Activated CD4-positive, alpha-beta memory T cell treated with anti-CD3 and anti-CD28 coated beads for 36 hours (primary cell): ENCODE measurements around the gene MUSK. TPM values are rescaled to one million over a fixed set of nuclear protein-coding genes. Genes with fewer than 3 reads are reported as not detected.

ENCODE experiments used
- CTCF ChIA-PET: fragments of 350-600 bp; sonication (Branson Sonifier 250); formaldehyde crosslinking; loops from one replicate; lab custom pipeline; 2021; ENCODE audit warnings: antibody characterized with exemption, inconsistent platforms; lab: Charles Lee
- POLR2A ChIA-PET: fragments of 350-600 bp; sonication (Branson Sonifier 250); formaldehyde crosslinking; loops from one replicate; lab custom pipeline; 2021; ENCODE audit warnings: antibody characterized with exemption; lab: Charles Lee
- DNase-seq: peaks from one replicate; pipeline ENCODE4 v3.0.0-alpha.2; 2020
- H3K27ac Mint-ChIP-seq: one replicate; pipeline ENCODE4 v1.8.0; 2021; ENCODE audit warnings: mixed read lengths
- H3K27me3 Mint-ChIP-seq: one replicate; pipeline ENCODE4 v1.8.0; 2021; ENCODE audit warnings: mixed read lengths
- H3K36me3 Mint-ChIP-seq: one replicate; pipeline ENCODE4 v1.8.0; 2021; ENCODE audit warnings: mixed read lengths
- H3K4me1 Mint-ChIP-seq: one replicate; pipeline ENCODE4 v1.8.0; 2021; ENCODE audit warnings: low read depth, mixed read lengths
- H3K4me3 Mint-ChIP-seq: one replicate; pipeline ENCODE4 v1.8.0; 2021; ENCODE audit warnings: mild to moderate bottlenecking, mixed read lengths
- H3K9me3 Mint-ChIP-seq: one replicate; pipeline ENCODE4 v1.8.0; 2021; ENCODE audit warnings: mixed read lengths
- intact Hi-C: fragments of 100-400 bp; cut with micrococcal nuclease; formaldehyde crosslinking; loops from one replicate; pipeline ENCODE4 v1.15.1; 2023
- total RNA-seq, 2 experiments: library from RNA; stranded (reverse); gene quantifications; one replicate each; pipeline ENCODE4 v1.2.3, GENCODE V29; 2021

The MUSK gene
- total RNA-seq, 2 experiments from 2014 or later: not detected

DNA sequence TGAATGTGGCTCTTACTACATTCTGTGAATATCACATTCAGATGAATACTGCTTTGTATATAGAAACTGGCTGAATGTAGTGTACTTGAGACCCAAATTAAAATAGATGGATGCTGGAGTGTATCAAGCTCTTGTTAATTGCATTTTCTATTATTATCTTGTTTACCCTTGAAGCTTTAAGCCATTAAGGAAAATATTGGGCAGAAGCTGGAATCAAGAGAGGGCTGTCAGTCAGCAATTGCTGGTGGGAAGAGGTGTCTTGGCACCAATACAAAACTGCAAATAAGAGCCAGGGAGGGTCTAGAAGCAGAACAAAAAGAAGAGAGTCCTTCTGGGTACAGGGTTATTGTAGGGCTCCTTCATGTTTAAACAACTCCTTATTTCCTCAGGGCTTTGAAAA is 38.8 kb downstream of the MUSK start:
- CTCF ChIA-PET: no interaction called here
- Mint-ChIP-seq H3K36me3 (no peaks in the 10 kb centered on the region), H3K4me3 (no peak overlapping the region), H3K9me3 (no peaks in the 10 kb centered on the region), H3K27me3 (no peaks in the 10 kb centered on the region), H3K27ac (no peak overlapping the region), H3K4me1 (no peaks in the 10 kb centered on the region)
- no peak for DNase-seq
- POLR2A ChIA-PET: no interaction called here
- intact Hi-C loops: no loop called here

GRCh38 chr9:110710420-110710819 is 41.8 kb downstream of the MUSK start:
- intact Hi-C loops: no loop called here
- DNase-seq: no peak
- no peaks in the 10 kb centered on the region for H3K4me1 Mint-ChIP-seq
- H3K4me3 Mint-ChIP-seq: no peak overlapping the region
- no peaks in the 10 kb centered on the region for H3K27me3 Mint-ChIP-seq
- H3K36me3 Mint-ChIP-seq: no peaks in the 10 kb centered on the region
- POLR2A ChIA-PET: no interaction called here
- H3K27ac Mint-ChIP-seq: no peak overlapping the region
- CTCF ChIA-PET: no interaction called here
- no peaks in the 10 kb centered on the region for H3K9me3 Mint-ChIP-seq

- intact Hi-C loops: no loop called here
- H3K36me3 Mint-ChIP-seq: no peaks in the 10 kb centered on the region
- POLR2A ChIA-PET: no interaction called here
- H3K27ac Mint-ChIP-seq: no peak overlapping the region
- no peaks in the 10 kb centered on the region for H3K27me3 Mint-ChIP-seq
- CTCF ChIA-PET: no interaction called here
- H3K4me1 Mint-ChIP-seq: no peaks in the 10 kb centered on the region
- H3K4me3 Mint-ChIP-seq: no peak overlapping the region
- no peak for DNase-seq
- no peaks in the 10 kb centered on the region for H3K9me3 Mint-ChIP-seq
Observed at GRCh38 chr9:110712955-110713354, 44.4 kb downstream of the MUSK start.

DNA sequence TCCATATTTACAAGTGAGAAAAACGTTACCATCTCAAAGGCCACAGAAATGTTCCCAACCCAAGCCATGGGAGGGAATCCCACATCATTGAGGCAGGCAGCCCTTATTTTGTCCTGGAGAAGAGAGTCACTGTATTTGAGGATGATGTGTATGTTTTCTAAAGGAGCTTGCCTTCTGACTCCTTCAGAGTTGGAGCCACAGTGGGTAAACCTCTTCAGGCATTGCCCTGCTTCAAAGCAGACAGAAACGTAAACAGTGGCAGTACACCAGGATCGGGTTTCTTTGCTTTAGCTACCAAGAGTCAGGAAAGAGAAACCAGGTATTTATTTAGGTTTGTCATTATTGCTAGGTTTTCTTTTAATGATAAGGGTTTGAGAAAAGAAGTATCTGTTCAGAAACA is 45.7 kb downstream of the MUSK start:
- ChIA-PET POLR2A (no interaction called here), CTCF (no interaction called here)
- Mint-ChIP-seq H3K4me3 (no peak overlapping the region), H3K36me3 (no peaks in the 10 kb centered on the region), H3K4me1 (no peaks in the 10 kb centered on the region), H3K27me3 (no peaks in the 10 kb centered on the region), H3K9me3 (peaks cover 4% of the 10 kb centered on the region), H3K27ac (no peak overlapping the region)
- intact Hi-C loops: no loop called here
- DNase-seq: no peak

- ChIA-PET CTCF (interaction anchor here (0.8 kb wide), 1 partner anchor 9 kb away, joined by 3 read pairs; no protein-coding TSS in a partner anchor), POLR2A (no interaction called here)
- Mint-ChIP-seq H3K4me1 (no peaks in the 10 kb centered on the region), H3K27ac (no peak overlapping the region), H3K4me3 (no peak overlapping the region), H3K36me3 (no peaks in the 10 kb centered on the region), H3K9me3 (peaks cover 4% of the 10 kb centered on the region), H3K27me3 (no peaks in the 10 kb centered on the region)
- intact Hi-C loops: no loop called here
- DNase-seq: no peak
Observed at GRCh38 chr9:110728058-110728457, 59.5 kb downstream of the MUSK start.

- intact Hi-C loops: no loop called here
- POLR2A ChIA-PET: no interaction called here
- Mint-ChIP-seq H3K27me3 (no peaks in the 10 kb centered on the region), H3K4me1 (no peaks in the 10 kb centered on the region), H3K27ac (no peak overlapping the region), H3K4me3 (no peak overlapping the region), H3K36me3 (no peaks in the 10 kb centered on the region), H3K9me3 (peaks cover 4% of the 10 kb centered on the region)
- CTCF ChIA-PET: no interaction called here
- DNase-seq: no peak
Observed at GRCh38 chr9:110729641-110730040, 61.0 kb downstream of the MUSK start.

- ChIA-PET CTCF (no interaction called here), POLR2A (no interaction called here)
- H3K27ac Mint-ChIP-seq: no peak overlapping the region
- H3K27me3 Mint-ChIP-seq: no peaks in the 10 kb centered on the region
- no peak overlapping the region for H3K4me3 Mint-ChIP-seq
- H3K4me1 Mint-ChIP-seq: no peaks in the 10 kb centered on the region
- intact Hi-C loops: no loop called here
- peaks cover 7% of the 10 kb centered on the region for H3K9me3 Mint-ChIP-seq
- no peak for DNase-seq
- H3K36me3 Mint-ChIP-seq: no peaks in the 10 kb centered on the region
Observed at GRCh38 chr9:110731437-110732028, 62.9 kb downstream of the MUSK start.

DNA sequence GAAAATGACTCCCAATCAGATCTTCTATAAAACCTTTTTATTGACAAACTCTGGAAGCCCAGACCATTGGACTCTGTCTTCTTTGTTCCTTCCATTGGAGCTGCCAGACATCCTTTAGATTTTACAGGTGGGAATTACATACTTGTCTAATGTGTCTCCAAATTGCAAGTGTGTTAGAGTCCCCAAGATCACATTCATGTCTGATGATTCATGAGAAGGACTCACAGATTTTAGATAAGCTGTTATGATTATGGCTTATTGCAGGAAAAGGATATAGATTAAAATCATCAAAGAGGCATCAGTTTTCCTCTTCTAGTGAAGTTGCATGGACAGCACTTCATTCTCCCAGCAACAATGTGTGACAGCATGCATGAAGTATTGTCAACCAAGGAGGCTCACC is 70.4 kb downstream of the MUSK start:
- no peaks in the 10 kb centered on the region for H3K4me1 Mint-ChIP-seq
- H3K36me3 Mint-ChIP-seq: no peaks in the 10 kb centered on the region
- no peak overlapping the region for H3K27ac Mint-ChIP-seq
- ChIA-PET CTCF (no interaction called here), POLR2A (no interaction called here)
- H3K4me3 Mint-ChIP-seq: no peak overlapping the region
- peaks cover 2% of the 10 kb centered on the region for H3K9me3 Mint-ChIP-seq
- no peak for DNase-seq
- no peaks in the 10 kb centered on the region for H3K27me3 Mint-ChIP-seq
- intact Hi-C loops: no loop called here

DNA sequence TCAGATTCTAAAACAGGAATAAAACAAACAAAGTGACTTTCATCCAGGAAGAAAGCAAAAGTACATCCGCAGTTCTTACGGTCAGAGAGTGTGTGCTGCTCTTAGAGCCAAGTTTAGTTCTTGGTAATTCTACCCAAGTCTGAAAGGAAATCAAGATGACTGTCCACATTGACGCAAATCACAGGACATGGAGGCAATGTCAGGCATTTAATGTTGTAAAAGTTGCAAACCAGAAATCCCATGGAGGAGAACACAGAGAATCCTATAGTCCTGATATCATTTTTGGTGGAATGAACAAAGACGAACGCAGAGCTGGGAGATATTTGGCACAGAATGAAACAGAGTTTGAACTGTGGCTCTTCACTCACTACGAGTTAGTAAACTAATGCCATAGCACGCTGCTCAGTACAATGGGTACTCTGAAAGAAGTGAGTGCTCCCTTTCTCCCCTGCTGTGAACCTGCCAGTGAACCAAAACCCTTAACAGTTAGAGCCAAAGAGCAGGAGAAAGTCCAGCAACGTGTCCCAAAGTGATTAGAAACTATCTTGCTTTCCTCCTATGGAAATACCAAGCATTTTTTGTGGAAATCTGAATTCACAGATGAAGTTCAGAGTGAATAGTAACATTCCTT is 74.3 kb downstream of the MUSK start:
- ChIA-PET POLR2A (no interaction called here), CTCF (no interaction called here)
- intact Hi-C loops: no loop called here
- no peaks in the 10 kb centered on the region for H3K4me1 Mint-ChIP-seq
- H3K27ac Mint-ChIP-seq: no peak overlapping the region
- no peak for DNase-seq
- H3K4me3 Mint-ChIP-seq: no peak overlapping the region
- H3K27me3 Mint-ChIP-seq: no peaks in the 10 kb centered on the region
- no peaks in the 10 kb centered on the region for H3K9me3 Mint-ChIP-seq
- no peaks in the 10 kb centered on the region for H3K36me3 Mint-ChIP-seq

GRCh38 chr9:110744715-110745384 is 76.3 kb downstream of the MUSK start:
- H3K27ac Mint-ChIP-seq: no peak overlapping the region
- CTCF ChIA-PET: no interaction called here
- intact Hi-C loops: no loop called here
- H3K4me1 Mint-ChIP-seq: no peaks in the 10 kb centered on the region
- no peaks in the 10 kb centered on the region for H3K36me3 Mint-ChIP-seq
- POLR2A ChIA-PET: no interaction called here
- no peaks in the 10 kb centered on the region for H3K27me3 Mint-ChIP-seq
- H3K4me3 Mint-ChIP-seq: no peak overlapping the region
- no peaks in the 10 kb centered on the region for H3K9me3 Mint-ChIP-seq
- DNase-seq: no peak

GRCh38 chr9:110745676-110746075 is 77.1 kb downstream of the MUSK start:
- DNase-seq: no peak
- no peak overlapping the region for H3K27ac Mint-ChIP-seq
- CTCF ChIA-PET: no interaction called here
- H3K36me3 Mint-ChIP-seq: no peaks in the 10 kb centered on the region
- no peak overlapping the region for H3K4me3 Mint-ChIP-seq
- no peaks in the 10 kb centered on the region for H3K9me3 Mint-ChIP-seq
- H3K27me3 Mint-ChIP-seq: no peaks in the 10 kb centered on the region
- H3K4me1 Mint-ChIP-seq: no peaks in the 10 kb centered on the region
- POLR2A ChIA-PET: no interaction called here
- intact Hi-C loops: no loop called here

DNA sequence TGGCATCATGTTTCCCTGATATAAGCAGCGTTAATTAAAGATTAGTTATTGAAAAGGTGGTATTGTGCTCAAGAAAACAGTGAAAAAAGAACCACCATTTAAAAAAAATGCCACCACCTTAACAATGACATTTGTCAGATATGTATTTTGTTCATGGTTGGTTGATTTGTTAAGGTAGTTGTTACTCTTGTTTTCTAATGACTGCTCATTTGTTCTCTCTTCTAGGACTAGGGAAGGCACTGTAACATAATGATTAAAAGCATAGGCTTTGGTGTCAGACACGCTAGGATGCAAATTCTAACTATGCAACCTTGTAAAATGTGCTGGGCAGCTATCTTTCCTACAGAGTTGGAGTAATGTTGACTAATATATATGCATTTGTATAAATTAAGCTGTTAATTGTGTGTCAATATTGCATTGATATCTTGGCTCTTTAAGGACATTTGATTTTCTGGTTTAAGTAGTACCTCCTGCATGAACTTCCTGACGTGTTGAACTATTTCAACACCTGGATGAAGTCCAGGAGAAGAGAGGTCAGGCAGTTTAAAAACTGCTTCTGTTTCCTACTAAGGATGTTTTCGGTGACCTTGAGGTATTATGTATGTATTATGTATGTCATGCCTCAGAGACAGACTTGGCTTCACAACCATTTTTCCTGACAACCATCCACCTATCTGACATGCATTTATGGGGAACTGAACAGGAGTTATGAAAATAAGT is 77.8 kb downstream of the MUSK start:
- Mint-ChIP-seq H3K4me1 (no peaks in the 10 kb centered on the region), H3K36me3 (no peaks in the 10 kb centered on the region), H3K27ac (no peak overlapping the region), H3K27me3 (no peaks in the 10 kb centered on the region), H3K4me3 (no peak overlapping the region), H3K9me3 (no peaks in the 10 kb centered on the region)
- intact Hi-C loops: no loop called here
- ChIA-PET POLR2A (no interaction called here), CTCF (no interaction called here)
- DNase-seq: no peak
